ENCODE data around the gene PNCK.

The PNCK gene

DNA sequence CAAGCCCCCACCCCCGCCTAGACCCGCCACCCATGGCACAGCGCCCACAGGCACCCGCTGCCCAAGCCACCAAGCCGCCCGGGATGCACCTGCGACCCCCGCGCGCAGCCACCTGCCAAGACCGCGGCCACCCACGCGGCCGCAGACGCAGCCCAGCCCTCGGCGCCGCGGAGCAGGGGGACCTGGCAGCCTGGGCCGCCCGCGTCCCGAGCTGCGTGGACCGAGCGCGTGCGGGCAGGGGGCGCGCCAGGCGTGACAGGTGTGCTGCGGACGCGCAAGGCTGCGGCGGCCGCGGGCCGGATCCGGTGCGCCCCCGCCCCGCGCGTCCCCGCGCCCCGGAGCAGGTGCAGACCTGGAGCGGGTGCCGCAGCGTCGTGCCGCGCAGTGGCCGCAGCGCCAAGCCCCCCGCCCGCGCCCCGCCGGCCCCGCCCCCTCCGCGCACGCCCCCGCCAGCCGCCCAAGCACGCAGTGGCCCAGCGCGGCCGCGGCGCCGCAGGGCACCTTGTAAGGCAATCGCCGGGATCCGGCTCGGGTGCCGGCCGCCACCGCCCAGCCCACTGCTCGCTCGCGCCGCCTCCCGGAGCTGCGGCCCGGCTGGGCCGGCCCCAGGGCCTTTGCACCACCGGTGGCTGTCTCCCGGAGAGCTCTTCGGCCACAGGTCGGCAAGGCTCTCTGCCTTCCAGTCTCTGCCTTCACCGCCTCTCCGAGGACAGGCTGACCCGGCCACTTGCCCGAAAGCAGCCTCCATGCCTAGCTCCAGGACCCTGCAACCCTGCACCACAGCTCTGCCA, at the start of gene PNCK:
Gene PNCK, minus strand, starts transcription at position 386 of the 791 bp plus-strand sequence. CDS start 737 bp downstream, outside the sequence.
- DNase-seq (ENCODE audit: extremely low spot score): no peak
- CTCF ChIA-PET: no interaction called here

DNA sequence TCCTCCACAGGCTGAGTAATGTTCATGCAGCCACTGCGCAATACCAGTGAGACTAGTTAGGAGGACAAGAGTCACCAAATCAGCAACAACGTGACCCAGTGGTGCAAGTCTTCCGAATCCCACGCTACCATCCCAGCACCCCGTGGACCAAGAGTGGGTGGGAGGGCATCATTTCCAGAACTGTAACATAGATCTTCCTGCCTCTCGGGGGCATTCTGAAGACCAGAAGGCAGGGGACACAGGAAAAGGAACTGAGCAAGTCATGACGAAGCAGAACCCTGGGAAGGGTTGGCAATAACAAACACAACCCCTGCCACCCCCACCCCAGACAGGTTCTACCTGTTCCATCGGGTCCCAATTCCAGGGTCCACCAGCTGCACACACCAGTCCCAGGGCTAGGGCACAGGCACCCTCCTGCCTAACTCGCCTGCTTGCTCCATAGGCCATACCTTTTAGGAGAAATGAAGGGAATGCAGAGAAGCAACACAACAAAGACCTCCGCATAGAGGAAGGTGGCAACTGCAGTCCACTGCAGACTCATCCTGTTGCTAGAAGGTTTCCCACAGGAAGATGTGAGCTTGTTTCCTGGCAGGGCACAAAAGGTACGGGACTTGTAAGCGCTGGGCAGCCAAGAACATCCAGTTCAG, 49.2 kb upstream of the PNCK start:
- CTCF ChIA-PET: interaction anchor here (1.5 to 1.8 kb wide), 2 partner anchors 55 to 224 kb away, joined by 3 to 4 read pairs; no protein-coding TSS in a partner anchor
- POLR2A ChIA-PET: no interaction called here
- no peak for DNase-seq (ENCODE audit: extremely low spot score)
- TF ChIP-seq, protein P1, sequence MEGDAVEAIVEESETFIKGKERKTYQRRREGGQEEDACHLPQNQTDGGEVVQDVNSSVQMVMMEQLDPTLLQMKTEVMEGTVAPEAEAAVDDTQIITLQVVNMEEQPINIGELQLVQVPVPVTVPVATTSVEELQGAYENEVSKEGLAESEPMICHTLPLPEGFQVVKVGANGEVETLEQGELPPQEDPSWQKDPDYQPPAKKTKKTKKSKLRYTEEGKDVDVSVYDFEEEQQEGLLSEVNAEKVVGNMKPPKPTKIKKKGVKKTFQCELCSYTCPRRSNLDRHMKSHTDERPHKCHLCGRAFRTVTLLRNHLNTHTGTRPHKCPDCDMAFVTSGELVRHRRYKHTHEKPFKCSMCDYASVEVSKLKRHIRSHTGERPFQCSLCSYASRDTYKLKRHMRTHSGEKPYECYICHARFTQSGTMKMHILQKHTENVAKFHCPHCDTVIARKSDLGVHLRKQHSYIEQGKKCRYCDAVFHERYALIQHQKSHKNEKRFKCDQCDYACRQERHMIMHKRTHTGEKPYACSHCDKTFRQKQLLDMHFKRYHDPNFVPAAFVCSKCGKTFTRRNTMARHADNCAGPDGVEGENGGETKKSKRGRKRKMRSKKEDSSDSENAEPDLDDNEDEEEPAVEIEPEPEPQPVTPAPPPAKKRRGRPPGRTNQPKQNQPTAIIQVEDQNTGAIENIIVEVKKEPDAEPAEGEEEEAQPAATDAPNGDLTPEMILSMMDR (IDR thresholded peaks at IDR 0.05; ENCODE audit: control extremely low read depth, extremely low read depth, low read depth, missing control alignments): no peak

More for the DNA sequence above, at the start of gene PNCK:
- POLR2A ChIA-PET: no interaction called here
- TF ChIP-seq, protein P1 (IDR thresholded peaks at IDR 0.05; ENCODE audit: control extremely low read depth, extremely low read depth, low read depth, missing control alignments): no peak

DNA sequence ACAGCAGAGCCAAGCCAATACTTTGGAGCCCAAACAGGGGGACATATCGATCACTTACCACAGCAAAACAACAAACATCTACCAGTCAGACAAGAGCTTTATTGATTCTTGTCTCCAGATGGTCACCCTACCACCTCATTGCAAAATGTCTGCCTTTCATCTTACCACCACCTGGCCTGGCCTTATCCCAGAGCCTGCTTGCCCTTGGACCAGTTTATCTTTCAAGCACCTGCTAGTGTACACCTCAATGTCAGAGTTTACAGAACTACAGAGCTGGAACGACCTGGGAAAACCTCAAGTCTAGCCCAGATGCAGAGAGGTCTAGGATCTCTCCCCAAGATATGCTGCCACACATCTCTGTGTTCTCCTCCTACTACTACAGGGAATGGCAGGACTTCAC, 46.1 kb upstream of the PNCK start:
- no peak for DNase-seq (ENCODE audit: extremely low spot score)
- CTCF ChIA-PET: interaction anchor here (1.6 kb wide), 1 partner anchor 12 kb away, joined by 5 read pairs; no protein-coding TSS in a partner anchor
- POLR2A ChIA-PET: no interaction called here
- TF ChIP-seq, protein P1 (IDR thresholded peaks at IDR 0.05; ENCODE audit: control extremely low read depth, extremely low read depth, low read depth, missing control alignments): no peak

DNA sequence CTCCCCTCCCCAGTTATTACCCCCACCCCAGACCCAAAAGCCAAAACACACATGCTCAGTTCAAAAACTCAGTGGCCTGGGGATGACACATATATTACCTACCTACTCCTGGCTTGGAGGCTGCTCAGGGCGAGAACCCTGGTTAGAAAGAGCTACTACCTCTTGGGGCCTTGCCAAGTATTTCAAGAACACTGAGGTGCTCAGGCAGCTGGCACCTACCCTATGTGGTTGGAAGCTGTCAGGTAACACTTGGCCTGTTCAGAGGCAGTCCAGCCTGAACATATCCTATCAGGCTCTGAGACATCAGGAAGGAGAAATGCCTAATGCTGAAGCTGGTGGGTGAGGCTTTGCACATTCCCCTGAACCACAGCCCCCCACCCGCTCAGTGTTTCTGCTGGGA, 45.6 kb upstream of the PNCK start:
- TF ChIP-seq, protein P1 (IDR thresholded peaks at IDR 0.05; ENCODE audit: control extremely low read depth, extremely low read depth, low read depth, missing control alignments): no peak
- DNase-seq (ENCODE audit: extremely low spot score): no peak
- ChIA-PET POLR2A (no interaction called here), CTCF (interaction anchor here (1.6 kb wide), 1 partner anchor 11 kb away, joined by 5 read pairs; no protein-coding TSS in a partner anchor)

DNA sequence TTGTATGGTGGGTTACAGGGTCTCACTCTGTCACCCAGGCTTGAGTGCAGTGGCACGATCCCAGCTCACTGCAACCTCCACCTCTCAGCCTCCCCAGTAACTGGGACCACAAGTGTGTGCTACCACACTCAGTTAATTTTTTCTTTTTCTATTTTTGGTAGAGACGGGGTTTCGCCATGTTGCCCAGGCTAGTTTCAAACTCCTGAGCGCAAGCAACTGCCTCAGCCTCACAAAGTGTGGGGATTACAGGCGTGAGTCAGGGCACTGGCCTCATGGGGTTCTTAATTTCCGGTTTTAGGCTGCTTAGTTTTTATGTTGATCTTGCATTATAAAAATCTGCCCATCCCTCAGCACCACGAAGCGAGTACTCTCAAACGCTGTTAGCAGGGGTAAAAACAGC, 43.8 kb upstream of the PNCK start:
- TF ChIP-seq, protein P1 (IDR thresholded peaks at IDR 0.05; ENCODE audit: control extremely low read depth, extremely low read depth, low read depth, missing control alignments): no peak
- DNase-seq (ENCODE audit: extremely low spot score): no peak
- CTCF ChIA-PET: no interaction called here
- POLR2A ChIA-PET: no interaction called here

DNA sequence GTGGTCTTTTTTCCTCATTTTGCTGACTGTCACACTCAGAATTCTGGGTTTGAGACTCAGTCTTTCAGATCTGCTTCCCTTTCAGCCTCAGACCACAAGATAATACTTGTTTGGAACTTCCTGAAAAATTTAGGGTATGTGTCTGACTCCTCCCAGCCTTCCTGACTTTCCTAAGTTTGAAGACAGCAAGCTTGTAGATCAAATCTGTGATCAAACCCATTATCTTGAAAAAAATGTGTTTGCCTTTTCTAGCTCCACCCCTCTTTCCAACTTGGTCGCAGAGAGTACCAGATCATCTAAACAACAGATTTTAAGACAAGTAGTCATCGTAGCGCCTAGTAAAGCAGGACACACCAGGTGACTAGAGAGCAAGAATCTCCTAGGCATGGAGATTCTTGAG, 40.6 kb upstream of the PNCK start:
- no peak for DNase-seq (ENCODE audit: extremely low spot score)
- TF ChIP-seq, protein P1 (IDR thresholded peaks at IDR 0.05; ENCODE audit: control extremely low read depth, extremely low read depth, low read depth, missing control alignments): no peak
- ChIA-PET POLR2A (no interaction called here), CTCF (interaction anchor here (0.6 kb wide), 1 partner anchor 28 kb away, joined by 3 read pairs; no protein-coding TSS in a partner anchor)

All from GM10248 (cell line).